ENCODE measurements around the gene DHX35. TPM values are rescaled to one million over a fixed set of nuclear protein-coding genes. Genes with fewer than 3 reads are reported as not detected.

DHX35 gene
- total RNA-seq, 2 experiments from 2014 or later, result 9.5 to 10.3 TPM

DNA sequence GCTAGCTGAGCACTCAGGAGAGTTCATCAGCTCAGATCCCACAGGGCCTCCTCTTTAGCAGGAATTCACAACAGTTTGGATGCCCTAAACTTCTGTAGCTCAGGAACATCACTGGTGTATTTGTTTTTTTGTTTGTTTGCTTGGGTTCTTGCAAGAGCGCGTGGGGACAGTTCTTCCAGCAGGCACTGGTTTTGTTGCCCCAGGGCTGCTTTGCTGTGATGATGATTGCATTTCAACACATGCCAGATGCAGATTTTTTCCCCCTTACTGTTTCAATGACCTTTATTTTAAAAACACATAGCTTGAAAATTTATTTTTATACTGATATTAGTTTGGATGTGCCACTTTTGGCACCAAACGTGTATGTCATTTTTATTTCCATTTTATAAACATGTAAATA, 77.1 kb downstream of the DHX35 start:
- Mint-ChIP-seq H3K9me3 (no peaks in the 10 kb centered on the region), H3K4me3 (no peak overlapping the region), H3K27ac (no peak overlapping the region), H3K27me3 (ENCODE audit: low read depth) (no peaks in the 10 kb centered on the region), H3K4me1 (ENCODE audit: low read depth) (no peaks in the 10 kb centered on the region), H3K36me3 (ENCODE audit: low read depth) (peaks cover 20% of the 10 kb centered on the region)
- intact Hi-C loops (cut with micrococcal nuclease), result no loop called here
- CTCF ChIA-PET, result interaction anchor here (0.8 to 0.9 kb wide), 2 partner anchors 9 to 10 kb away, joined by 3 to 5 read pairs; no protein-coding TSS in a partner anchor
- DNase-seq, result no peak

DNA sequence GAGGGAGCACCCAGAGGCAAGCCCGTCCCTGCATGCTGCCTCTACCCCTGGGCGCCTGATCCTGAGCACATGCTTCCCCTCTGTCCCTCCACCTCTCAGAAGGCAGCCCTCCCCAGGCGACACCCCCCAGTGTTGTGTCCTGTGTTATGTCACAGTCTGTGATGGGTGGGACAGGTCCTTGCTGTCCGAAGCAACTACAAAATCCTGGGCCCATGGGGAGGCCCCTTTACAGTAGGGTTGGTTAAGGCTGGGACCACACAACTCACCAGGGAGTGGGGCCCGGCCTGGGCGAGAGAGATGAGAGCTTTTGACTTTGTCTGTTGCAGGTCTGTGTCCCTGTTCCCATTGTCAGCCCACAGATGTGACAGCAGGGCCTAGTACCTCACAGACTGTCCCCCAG, 78.0 kb downstream of the DHX35 start:
- intact Hi-C loops (cut with micrococcal nuclease), result no loop called here
- Mint-ChIP-seq H3K36me3 (ENCODE audit: low read depth) (peaks cover 20% of the 10 kb centered on the region), H3K27me3 (ENCODE audit: low read depth) (no peaks in the 10 kb centered on the region), H3K9me3 (no peaks in the 10 kb centered on the region), H3K4me1 (ENCODE audit: low read depth) (no peaks in the 10 kb centered on the region), H3K4me3 (no peak overlapping the region), H3K27ac (no peak overlapping the region)
- CTCF ChIA-PET, result interaction anchor here (0.8 to 2.0 kb wide), 2 partner anchors 10 kb away, joined by 3 to 7 read pairs; no protein-coding TSS in a partner anchor
- no peak for DNase-seq

DNA sequence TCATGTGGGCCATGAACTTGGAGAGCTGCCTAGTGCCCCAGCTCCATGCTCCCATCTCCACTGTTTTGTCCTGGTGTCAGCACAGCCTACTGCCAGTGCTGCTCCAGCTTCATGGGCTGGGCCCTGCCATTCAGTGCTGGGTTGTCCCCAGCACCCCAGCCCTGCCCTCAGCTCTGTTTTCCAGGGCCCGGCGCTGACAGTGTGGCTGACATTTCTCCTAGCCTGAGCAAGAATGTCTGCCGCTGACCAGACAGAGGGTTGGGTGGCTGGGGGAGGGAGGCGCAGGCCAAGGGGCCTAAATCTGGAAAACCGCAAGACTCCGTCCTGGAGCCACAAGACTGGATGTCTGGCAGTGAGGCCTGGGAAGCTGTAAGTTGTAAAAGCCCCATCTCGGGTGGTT, 78.9 kb downstream of the DHX35 start:
- H3K27me3 Mint-ChIP-seq (ENCODE audit: low read depth), result no peaks in the 10 kb centered on the region
- no peak for DNase-seq
- intact Hi-C loops (cut with micrococcal nuclease), result no loop called here
- H3K9me3 Mint-ChIP-seq, result no peaks in the 10 kb centered on the region
- H3K27ac Mint-ChIP-seq, result no peak overlapping the region
- peaks cover 17% of the 10 kb centered on the region for H3K36me3 Mint-ChIP-seq (ENCODE audit: low read depth)
- H3K4me1 Mint-ChIP-seq (ENCODE audit: low read depth), result no peaks in the 10 kb centered on the region
- CTCF ChIA-PET, result interaction anchor here (0.6 to 2.0 kb wide), 2 partner anchors 9 to 302 kb away, joined by 4 to 7 read pairs; no protein-coding TSS in a partner anchor
- no peak overlapping the region for H3K4me3 Mint-ChIP-seq

GRCh38 chr20:39042279-39043150, 80.4 kb downstream of the DHX35 start:
- Mint-ChIP-seq H3K27ac (no peak overlapping the region), H3K27me3 (ENCODE audit: low read depth) (no peaks in the 10 kb centered on the region), H3K4me3 (no peak overlapping the region), H3K36me3 (ENCODE audit: low read depth) (peaks cover 10% of the 10 kb centered on the region), H3K4me1 (ENCODE audit: low read depth) (no peaks in the 10 kb centered on the region), H3K9me3 (no peaks in the 10 kb centered on the region)
- intact Hi-C loops (cut with micrococcal nuclease), result no loop called here
- CTCF ChIA-PET, result no interaction called here
- no peak for DNase-seq

DNA sequence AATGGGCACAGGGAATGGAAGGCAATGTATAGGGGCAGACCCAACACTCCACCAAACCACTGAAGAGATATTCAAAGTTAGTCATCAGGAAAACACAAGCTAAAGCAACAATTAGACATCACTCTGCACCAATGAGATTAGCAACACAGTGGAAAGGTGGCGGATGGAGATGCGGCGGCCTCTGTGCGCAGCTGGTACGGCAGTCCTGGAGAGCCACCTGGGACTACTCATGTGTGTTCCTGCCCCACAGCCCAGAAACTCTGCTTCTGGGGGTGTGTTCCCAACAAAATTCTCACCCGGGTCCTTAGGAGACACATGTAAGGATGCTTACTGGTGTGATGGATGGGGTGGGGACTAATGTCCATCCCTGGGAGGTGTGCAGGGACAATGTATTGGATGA, 82.4 kb downstream of the DHX35 start:
- Mint-ChIP-seq H3K27ac (no peak overlapping the region), H3K4me1 (ENCODE audit: low read depth) (peaks cover under 1% of the 10 kb centered on the region), H3K4me3 (no peak overlapping the region), H3K27me3 (ENCODE audit: low read depth) (no peaks in the 10 kb centered on the region), H3K9me3 (no peaks in the 10 kb centered on the region), H3K36me3 (ENCODE audit: low read depth) (peaks cover 8% of the 10 kb centered on the region)
- CTCF ChIA-PET, result interaction anchor here (0.6 kb wide), 1 partner anchor 45 kb away, joined by 4 read pairs; no protein-coding TSS in a partner anchor
- DNase-seq, result no peak
- intact Hi-C loops (cut with micrococcal nuclease), result no loop called here

GRCh38 chr20:39045676-39046075, 83.5 kb downstream of the DHX35 start:
- intact Hi-C loops (cut with micrococcal nuclease), result loop anchor here (5.0 kb wide), 3 partner anchors 238 to 413 kb away; partner anchors contain the start of genes ACTR5 and PPP1R16B
- H3K4me1 Mint-ChIP-seq (ENCODE audit: low read depth), result peaks cover 6% of the 10 kb centered on the region
- no peaks in the 10 kb centered on the region for H3K27me3 Mint-ChIP-seq (ENCODE audit: low read depth)
- CTCF ChIA-PET, result interaction anchor here (0.8 to 5.6 kb wide), 3 partner anchors 33 to 121 kb away, joined by 3 to 100 read pairs (median 4); partner anchors contain the start of gene FAM83D
- H3K27ac Mint-ChIP-seq, result no peak overlapping the region
- DNase-seq, result no peak
- no peaks in the 10 kb centered on the region for H3K9me3 Mint-ChIP-seq
- no peak overlapping the region for H3K4me3 Mint-ChIP-seq
- peaks cover 5% of the 10 kb centered on the region for H3K36me3 Mint-ChIP-seq (ENCODE audit: low read depth)

DNA sequence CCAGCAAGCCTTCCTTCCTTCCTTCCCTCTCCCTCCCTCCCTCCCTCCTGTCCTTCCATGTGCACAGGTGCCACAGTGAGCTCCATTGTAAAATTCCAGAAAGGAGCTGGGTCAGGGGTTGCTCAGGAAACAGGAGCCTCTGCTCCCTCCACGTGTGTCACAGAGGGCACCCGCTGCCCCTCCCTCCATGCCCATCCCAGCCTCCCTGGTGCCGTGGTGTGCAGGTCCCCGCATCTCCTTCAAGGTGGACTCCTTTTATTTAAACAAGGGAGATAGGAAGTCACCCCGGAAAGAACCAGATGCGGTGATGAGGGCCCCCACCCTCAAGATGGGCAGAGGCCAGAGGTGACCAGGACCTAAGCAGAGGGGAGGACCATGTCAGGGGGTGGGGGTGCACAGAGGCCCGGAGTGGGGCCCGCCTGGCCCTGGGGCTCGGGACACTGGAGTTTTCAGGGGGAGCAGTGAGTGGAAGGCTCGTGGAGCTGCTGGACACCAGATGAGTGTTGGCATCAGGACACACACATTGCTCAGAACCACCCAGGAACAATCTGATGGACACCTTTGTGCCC, 85.4 kb downstream of the DHX35 start:
- no peaks in the 10 kb centered on the region for H3K9me3 Mint-ChIP-seq
- DNase-seq, result no peak
- intact Hi-C loops (cut with micrococcal nuclease), result loop anchor here (5.0 kb wide), 3 partner anchors 240 to 415 kb away; partner anchors contain the start of genes ACTR5 and PPP1R16B
- H3K27ac Mint-ChIP-seq, result no peak overlapping the region
- peaks cover 1% of the 10 kb centered on the region for H3K36me3 Mint-ChIP-seq (ENCODE audit: low read depth)
- no peak overlapping the region for H3K4me3 Mint-ChIP-seq
- H3K4me1 Mint-ChIP-seq (ENCODE audit: low read depth), result peaks cover 6% of the 10 kb centered on the region
- CTCF ChIA-PET, result interaction anchor here (0.6 to 5.6 kb wide), 12 partner anchors 9 to 295 kb away, joined by 3 to 100 read pairs (median 4); partner anchors contain the start of gene FAM83D
- no peaks in the 10 kb centered on the region for H3K27me3 Mint-ChIP-seq (ENCODE audit: low read depth)

- peak; percentile 78 for DNase-seq
- Mint-ChIP-seq H3K4me3 (no peak overlapping the region), H3K9me3 (no peaks in the 10 kb centered on the region)
Observed at GRCh38 chr20:39048000-39048696, 86.0 kb downstream of the DHX35 start.

DNA sequence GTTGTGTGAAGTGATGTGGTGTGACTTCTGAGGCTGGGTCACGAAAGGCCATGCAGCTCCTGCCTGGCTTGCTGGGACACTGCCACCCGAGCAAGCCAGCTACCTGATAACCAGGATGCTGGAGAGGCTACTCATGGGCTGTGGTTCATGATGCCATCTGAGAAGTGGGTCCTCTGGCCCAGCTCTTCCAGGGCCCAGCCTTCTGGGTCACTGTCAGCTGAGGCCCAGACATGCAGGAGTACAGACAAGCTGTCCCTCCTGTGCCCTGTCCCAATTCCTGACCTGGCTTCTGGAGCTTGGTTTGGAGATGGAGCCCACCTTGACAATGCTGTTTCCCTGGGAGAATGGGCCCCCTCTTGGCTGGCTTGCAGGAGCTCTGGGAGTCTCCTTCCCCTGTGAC, 87.0 kb downstream of the DHX35 start:
- intact Hi-C loops (cut with micrococcal nuclease), result loop anchor here (2.0 to 5.0 kb wide), 4 partner anchors 242 to 417 kb away; partner anchors contain the start of genes ACTR5 and PPP1R16B
- Mint-ChIP-seq H3K36me3 (ENCODE audit: low read depth) (no peaks in the 10 kb centered on the region), H3K4me3 (no peak overlapping the region), H3K4me1 (ENCODE audit: low read depth) (peaks cover 6% of the 10 kb centered on the region), H3K9me3 (no peaks in the 10 kb centered on the region), H3K27me3 (ENCODE audit: low read depth) (no peaks in the 10 kb centered on the region), H3K27ac (no peak overlapping the region)
- CTCF ChIA-PET, result interaction anchor here (0.6 to 5.6 kb wide), 40 partner anchors 8 to 1736 kb away, joined by 3 to 100 read pairs (median 4); partner anchors contain the start of genes ACTR5, DHX35 and FAM83D
- no peak for DNase-seq

More at GRCh38 chr20:39048000-39048696, 86.0 kb downstream of the DHX35 start:
- CTCF ChIA-PET, result interaction anchor here (0.6 to 5.6 kb wide), 32 partner anchors 8 to 1508 kb away, joined by 3 to 100 read pairs (median 4); partner anchors contain the start of genes ACTR5, DHX35 and FAM83D
- intact Hi-C loops (cut with micrococcal nuclease), result loop anchor here (1.0 to 5.0 kb wide), 7 partner anchors 86 to 416 kb away; partner anchors contain the start of genes ACTR5, DHX35, FAM83D and PPP1R16B
- H3K27ac Mint-ChIP-seq, result no peak overlapping the region
- H3K36me3 Mint-ChIP-seq (ENCODE audit: low read depth), result no peaks in the 10 kb centered on the region
- no peaks in the 10 kb centered on the region for H3K27me3 Mint-ChIP-seq (ENCODE audit: low read depth)
- H3K4me1 Mint-ChIP-seq (ENCODE audit: low read depth), result peaks cover 6% of the 10 kb centered on the region

GRCh38 chr20:39049684-39050554, 87.8 kb downstream of the DHX35 start:
- Mint-ChIP-seq H3K27me3 (ENCODE audit: low read depth) (no peaks in the 10 kb centered on the region), H3K9me3 (no peaks in the 10 kb centered on the region), H3K36me3 (ENCODE audit: low read depth) (no peaks in the 10 kb centered on the region), H3K4me1 (ENCODE audit: low read depth) (peaks cover 6% of the 10 kb centered on the region), H3K4me3 (peak overlapping the region; percentile 76), H3K27ac (peak overlapping the region; percentile 18)
- CTCF ChIA-PET, result interaction anchor here (0.6 to 5.6 kb wide), 40 partner anchors 7 to 1735 kb away, joined by 3 to 100 read pairs (median 4); partner anchors contain the start of genes DHX35 and FAM83D
- intact Hi-C loops (cut with micrococcal nuclease), result loop anchor here (1.0 to 5.0 kb wide), 5 partner anchors 31 to 418 kb away; partner anchors contain the start of genes ACTR5 and PPP1R16B
- DNase-seq, result peak; percentile 78

DNA sequence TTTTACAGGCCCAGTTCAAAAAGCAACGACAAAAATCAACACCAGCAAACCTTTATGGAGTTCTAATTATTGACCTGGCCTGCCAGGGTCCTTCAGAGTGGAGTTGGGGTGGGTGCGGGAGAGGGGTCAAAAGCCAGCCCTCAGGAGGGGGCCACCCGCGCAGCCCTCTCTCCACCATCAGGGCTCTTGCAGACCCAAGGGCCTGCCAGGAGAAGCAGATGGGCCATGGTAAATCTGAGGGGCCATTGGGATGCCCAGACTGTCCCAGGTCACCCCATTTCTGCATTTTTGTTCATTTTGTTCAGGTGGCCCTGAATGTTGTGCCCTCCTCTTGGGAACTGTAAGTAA, 88.4 kb downstream of the DHX35 start:
- intact Hi-C loops (cut with micrococcal nuclease), result loop anchor here (1.0 kb wide), 1 partner anchor 31 kb away; no protein-coding TSS in a partner anchor
- Mint-ChIP-seq H3K27ac (no peak overlapping the region), H3K27me3 (ENCODE audit: low read depth) (no peaks in the 10 kb centered on the region), H3K4me3 (peak overlapping the region; percentile 76), H3K36me3 (ENCODE audit: low read depth) (no peaks in the 10 kb centered on the region), H3K9me3 (no peaks in the 10 kb centered on the region), H3K4me1 (ENCODE audit: low read depth) (peaks cover 6% of the 10 kb centered on the region)
- CTCF ChIA-PET, result interaction anchor here (0.7 to 5.6 kb wide), 18 partner anchors 9 to 218 kb away, joined by 3 to 100 read pairs (median 8); partner anchors contain the start of genes DHX35 and FAM83D
- DNase-seq, result no peak

Data from activated naive CD4-positive, alpha-beta T cell treated with anti-CD3 and anti-CD28 coated beads for 36 hours (primary cell).